Epidermal melanocyte (primary cell): ENCODE data around the gene UBE3B.

ENCODE experiments used
- DNase-seq: peaks from one replicate; pipeline ENCODE4 v3.0.0; 2011; ENCODE audit warnings: low spot score; ENCODE audit not compliant: insufficient read length

The UBE3B gene

GRCh38 chr12:109549613-109550270, 72.3 kb downstream of the UBE3B start:
- no peak for DNase-seq

- DNase-seq: no peak
Observed at GRCh38 chr12:109550281-109550680, 72.8 kb downstream of the UBE3B start.

GRCh38 chr12:109551108-109551507, 73.7 kb downstream of the UBE3B start:
- no peak for DNase-seq

- no peak for DNase-seq
Observed at GRCh38 chr12:109552971-109553370, 75.5 kb downstream of the UBE3B start.

- no peak for DNase-seq
Observed at GRCh38 chr12:109553483-109553882, 76.0 kb downstream of the UBE3B start.

GRCh38 chr12:109553906-109554500, 76.6 kb downstream of the UBE3B start:
- no peak for DNase-seq

- no peak for DNase-seq
Observed at GRCh38 chr12:109554761-109555160, 77.3 kb downstream of the UBE3B start.

- no peak for DNase-seq
Observed at GRCh38 chr12:109555431-109556315, 78.2 kb downstream of the UBE3B start.

GRCh38 chr12:109557200-109557599, 79.8 kb downstream of the UBE3B start:
- DNase-seq: no peak

GRCh38 chr12:109557805-109558204, 80.4 kb downstream of the UBE3B start:
- DNase-seq: no peak

GRCh38 chr12:109558374-109559199, 81.2 kb downstream of the UBE3B start:
- DNase-seq: no peak

- no peak for DNase-seq
Observed at GRCh38 chr12:109559200-109559505, 81.7 kb downstream of the UBE3B start.

GRCh38 chr12:109559601-109560000, 82.2 kb downstream of the UBE3B start:
- no peak for DNase-seq

- no peak for DNase-seq
Observed at GRCh38 chr12:109560867-109561710, 83.7 kb downstream of the UBE3B start.

GRCh38 chr12:109561711-109562030, 84.2 kb downstream of the UBE3B start:
- no peak for DNase-seq

GRCh38 chr12:109562871-109563270, 85.4 kb downstream of the UBE3B start:
- no peak for DNase-seq

GRCh38 chr12:109563291-109564284, 86.2 kb downstream of the UBE3B start:
- DNase-seq: no peak

GRCh38 chr12:109566424-109566823, 89.0 kb downstream of the UBE3B start:
- DNase-seq: no peak

- no peak for DNase-seq
Observed at GRCh38 chr12:109567296-109567695, 89.9 kb downstream of the UBE3B start.

GRCh38 chr12:109567967-109568366, 90.5 kb downstream of the UBE3B start:
- no peak for DNase-seq
